Common myeloid progenitor, CD34-positive (primary cell): ENCODE data around the gene MRTFA.

Source experiments
- CTCF ChIA-PET: fragments of 350-600 bp; sonication (Branson Sonifier 250); formaldehyde crosslinking; loops from one replicate; lab custom pipeline; 2021; ENCODE audit warnings: antibody characterized with exemption; lab: Charles Lee
- POLR2A ChIA-PET: fragments of 350-600 bp; sonication (Branson Sonifier 250); formaldehyde crosslinking; loops from one replicate; lab custom pipeline; 2021; ENCODE audit warnings: antibody characterized with exemption; lab: Charles Lee
- DNase-seq, 3 donors: peaks; one replicate each; pipeline versions ENCODE4 v3.0.0 to v3.0.0-alpha.2; 2013
- H3K27ac ChIP-seq, 2 experiments: 1 replicate in 1 of 2; 2 replicates in 1 of 2; pipeline ENCODE4 v1.7.0; 2013; ENCODE audit warnings: inconsistent platforms in 2 of 2, low read length in 2 of 2, mild to moderate bottlenecking in 2 of 2, low read depth in 1 of 2, moderate library complexity in 1 of 2; ENCODE audit not compliant: severe bottlenecking in 2 of 2, insufficient read depth in 1 of 2, poor library complexity in 1 of 2
- H3K27me3 ChIP-seq, 5 experiments: replicated peaks in 2 of 5; 1 replicate in 3 of 5; 2 replicates in 2 of 5; pipeline versions ENCODE4 v1.6.1 to v1.7.0; 2013; ENCODE audit warnings: low read length in 4 of 5, mild to moderate bottlenecking in 2 of 5, moderate library complexity in 2 of 5, inconsistent platforms in 1 of 5; ENCODE audit not compliant: insufficient read depth in 5 of 5, control insufficient read depth in 4 of 5
- H3K36me3 ChIP-seq, 4 experiments: 1 replicate in 2 of 4; 2 replicates in 2 of 4; pipeline versions ENCODE4 v1.6.1 to v1.7.0; 2013; ENCODE audit warnings: low read length in 3 of 4, control low read depth in 1 of 4, mild to moderate bottlenecking in 1 of 4; ENCODE audit not compliant: control insufficient read depth in 4 of 4, insufficient read depth in 4 of 4
- H3K4me1 ChIP-seq, 4 experiments: 1 replicate in 3 of 4; 2 replicates in 1 of 4; pipeline versions ENCODE4 v1.6.1 to v1.7.1; 2013; ENCODE audit warnings: low read length in 3 of 4, mild to moderate bottlenecking in 3 of 4, control low read depth in 1 of 4, inconsistent platforms in 1 of 4, moderate library complexity in 1 of 4; ENCODE audit not compliant: control insufficient read depth in 4 of 4, insufficient read depth in 4 of 4; ENCODE audit errors: control extremely low read depth in 1 of 4
- H3K4me3 ChIP-seq, 7 experiments: 1 replicate in 4 of 7; 2 replicates in 3 of 7; pipeline versions ENCODE4 v1.5.1 to v1.7.0; 2013; ENCODE audit warnings: mild to moderate bottlenecking in 7 of 7, low read length in 6 of 7, moderate library complexity in 6 of 7, inconsistent platforms in 2 of 7, low read depth in 2 of 7, control low read depth in 1 of 7; ENCODE audit not compliant: insufficient read depth in 4 of 7, control insufficient read depth in 1 of 7; ENCODE audit errors: extremely low read depth in 1 of 7
- H3K9me3 ChIP-seq, 5 experiments: 1 replicate in 4 of 5; 2 replicates in 1 of 5; pipeline versions ENCODE4 v1.6.1 to v1.7.1; 2013; ENCODE audit warnings: low read length in 4 of 5, mild to moderate bottlenecking in 2 of 5, inconsistent platforms in 1 of 5, low read depth in 1 of 5, moderate library complexity in 1 of 5; ENCODE audit not compliant: control insufficient read depth in 4 of 5, insufficient read depth in 2 of 5; ENCODE audit errors: control extremely low read depth in 1 of 5
- WGBS: methylation state at CpG from one replicate; pipeline ENCODE4 v1.1.5; 2013; ENCODE audit not compliant: insufficient coverage; 5-methylcytosine and 5-hydroxymethylcytosine counted together

The MRTFA gene

DNA sequence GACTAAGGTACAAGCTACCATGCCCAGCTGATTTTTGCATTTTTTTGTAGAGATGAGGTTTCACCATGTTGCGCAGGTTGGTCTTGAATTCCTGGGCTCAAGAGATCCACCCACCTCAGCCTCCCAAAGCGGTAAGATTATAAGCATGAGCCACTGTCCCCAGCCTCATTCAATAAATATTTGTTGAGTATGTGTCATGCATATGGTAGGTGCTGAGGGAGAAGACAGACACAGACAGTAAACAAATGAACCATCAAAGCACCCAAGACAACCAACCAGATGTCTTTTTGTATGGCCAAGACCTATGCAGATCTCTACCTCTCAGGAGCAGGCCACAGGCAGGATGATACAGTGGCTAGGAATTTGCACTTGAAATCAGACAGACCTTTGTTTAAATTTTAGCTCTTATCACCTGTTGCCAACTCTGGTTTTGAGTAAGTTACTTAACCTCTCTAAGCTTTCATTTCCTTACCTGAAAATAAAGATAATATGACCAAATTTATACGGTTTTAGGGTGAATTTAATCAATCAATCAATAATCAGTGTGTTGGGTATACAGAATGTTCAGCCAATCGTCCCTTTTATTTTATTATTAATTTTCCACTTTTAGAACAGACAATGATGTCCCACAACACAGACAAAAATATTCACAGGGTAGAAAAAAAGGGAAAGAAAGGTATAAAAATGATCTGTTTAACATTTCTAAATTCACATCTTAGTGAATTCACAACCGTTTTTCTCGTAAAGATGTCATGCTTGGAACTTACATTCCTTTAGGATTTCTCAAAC, 137.9 kb downstream of the MRTFA start:
- no peaks in the 10 kb centered on the region for H3K36me3 ChIP-seq
- H3K4me3 ChIP-seq, result no peak overlapping the region
- 100% methylated on average over 2 of the region's 6 CpGs for WGBS
- H3K9me3 ChIP-seq, result no peaks in the 10 kb centered on the region
- no peak for DNase-seq
- POLR2A ChIA-PET, result no interaction called here
- CTCF ChIA-PET, result interaction anchor here (1.4 kb wide), 1 partner anchor 10 kb away, joined by 4 read pairs; no protein-coding TSS in a partner anchor
- H3K4me1 ChIP-seq, result peaks cover 0 to 6% (median 1%) of the 10 kb centered on the region in 4 experiments
- H3K27me3 ChIP-seq, result no peaks in the 10 kb centered on the region
- H3K27ac ChIP-seq, result no peak overlapping the region

DNA sequence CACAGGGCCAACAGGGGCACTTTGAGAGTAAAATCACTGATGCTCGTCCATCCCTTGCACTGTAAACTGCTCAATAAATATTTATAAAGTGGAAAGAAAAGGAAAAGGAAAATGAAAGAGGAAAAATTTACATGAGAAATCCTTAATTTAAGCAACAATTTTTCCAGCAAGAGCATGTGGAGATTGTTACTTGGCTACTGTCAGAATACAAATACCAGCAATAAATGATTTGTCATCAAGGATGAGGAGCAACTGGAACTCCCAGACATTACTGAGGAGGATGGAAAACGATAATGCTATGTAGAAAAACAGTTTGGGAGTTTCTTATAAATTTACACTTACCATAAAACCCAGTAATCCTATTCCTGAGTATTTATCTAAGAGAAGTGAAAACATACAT, 143.1 kb downstream of the MRTFA start:
- CTCF ChIA-PET, result interaction anchor here (0.6 to 3.9 kb wide), 5 partner anchors 13 to 429 kb away, joined by 3 to 21 read pairs (median 3); no protein-coding TSS in a partner anchor
- H3K27me3 ChIP-seq, result no peaks in the 10 kb centered on the region
- H3K4me1 ChIP-seq, result peaks cover 11 to 27% (median 26%) of the 10 kb centered on the region in 4 experiments
- no CpG with 5 or more reads among the region's 2 CpGs for WGBS
- H3K9me3 ChIP-seq, result no peaks in the 10 kb centered on the region
- H3K4me3 ChIP-seq, result no peak overlapping the region
- POLR2A ChIA-PET, result no interaction called here
- no peak for DNase-seq
- no peaks in the 10 kb centered on the region for H3K36me3 ChIP-seq
- H3K27ac ChIP-seq, result peak overlapping the region; percentile 65 to 87

DNA sequence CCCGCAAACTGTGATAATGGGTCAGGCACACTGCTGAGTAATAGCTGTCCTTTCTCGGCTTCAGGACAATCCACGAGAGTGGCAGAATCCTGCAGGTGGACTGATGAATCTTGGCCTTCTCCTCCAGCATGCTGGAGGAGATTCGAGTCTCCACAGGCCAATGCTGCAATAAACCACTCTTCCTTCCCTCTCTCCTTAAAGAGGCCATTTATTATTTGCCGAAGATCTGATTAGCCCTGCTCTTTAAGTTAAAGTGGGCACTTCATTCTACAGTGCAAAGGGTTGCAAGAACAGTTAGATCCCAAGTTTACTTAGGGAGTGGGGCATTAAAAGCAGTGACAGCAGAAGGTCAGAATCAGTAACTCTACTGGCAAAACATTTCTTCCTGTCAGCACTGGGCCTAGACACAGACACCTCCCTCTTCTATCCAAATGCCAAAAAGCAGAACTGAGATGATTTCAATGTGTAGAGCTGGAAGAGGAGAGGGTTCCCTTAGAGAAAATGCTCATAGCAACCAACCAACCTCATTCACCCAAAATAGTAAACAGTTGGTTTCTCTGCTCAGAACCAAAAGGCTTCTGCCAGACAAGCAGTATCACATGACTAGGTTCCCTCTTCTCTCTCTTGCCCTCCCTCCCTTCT, 144.4 kb downstream of the MRTFA start:
- 48% methylated on average over 4 of the region's 5 CpGs for WGBS
- Histone ChIP-seq H3K9me3 (no peaks in the 10 kb centered on the region), H3K4me3 (peak overlapping the region in 3 of 7 experiments; percentile 0 to 35 (median 22)), H3K36me3 (no peaks in the 10 kb centered on the region), H3K27ac (peak overlapping the region; percentile 65 to 87), H3K4me1 (peaks cover 14 to 27% (median 26%) of the 10 kb centered on the region in 4 experiments), H3K27me3 (no peaks in the 10 kb centered on the region)
- POLR2A ChIA-PET, result interaction anchor here (0.6 to 0.8 kb wide), 2 partner anchors 146 to 663 kb away, joined by 3 to 7 read pairs; no protein-coding TSS in a partner anchor
- DNase-seq, result peak; percentile 85 to 97 (median 95)
- CTCF ChIA-PET, result interaction anchor here (0.8 to 3.9 kb wide), 11 partner anchors 13 to 153 kb away, joined by 3 to 21 read pairs (median 3); no protein-coding TSS in a partner anchor

DNA sequence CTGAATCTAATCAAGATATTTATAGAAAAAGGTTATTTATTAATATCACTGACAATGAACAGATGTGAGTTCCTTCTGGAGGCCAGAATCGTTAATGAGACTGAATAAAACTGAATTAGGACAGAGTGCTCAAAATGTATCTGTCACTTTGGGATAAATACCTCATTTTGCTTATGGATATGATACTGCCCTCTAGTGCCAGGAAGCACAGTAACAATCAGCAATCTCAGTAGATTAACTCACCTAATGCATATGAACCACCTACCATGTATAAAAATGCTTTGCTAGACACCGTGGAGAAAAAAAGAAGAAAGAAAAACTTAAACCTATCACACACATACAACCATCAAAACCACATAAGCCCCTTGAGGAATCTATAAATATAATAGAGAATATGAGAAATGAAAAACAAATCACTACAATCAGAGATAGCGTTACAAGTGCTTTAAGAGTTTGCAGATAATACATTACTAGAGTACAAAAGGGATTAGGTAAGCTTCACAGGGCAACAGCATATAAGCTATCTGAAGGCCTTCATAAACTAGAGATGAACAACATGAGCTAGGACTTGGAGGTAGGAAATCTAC, 148.8 kb downstream of the MRTFA start:
- Histone ChIP-seq H3K9me3 (no peaks in the 10 kb centered on the region), H3K36me3 (no peaks in the 10 kb centered on the region), H3K27ac (no peak overlapping the region), H3K27me3 (no peaks in the 10 kb centered on the region), H3K4me1 (peaks cover 20 to 29% (median 23%) of the 10 kb centered on the region in 4 experiments), H3K4me3 (no peak overlapping the region)
- POLR2A ChIA-PET, result no interaction called here
- no CpG with 5 or more reads among the region's 3 CpGs for WGBS
- CTCF ChIA-PET, result interaction anchor here (0.6 to 9.0 kb wide), 20 partner anchors 8 to 163 kb away, joined by 3 to 95 read pairs (median 4); no protein-coding TSS in a partner anchor
- DNase-seq, result peak; percentile 30 to 61 (median 61)

DNA sequence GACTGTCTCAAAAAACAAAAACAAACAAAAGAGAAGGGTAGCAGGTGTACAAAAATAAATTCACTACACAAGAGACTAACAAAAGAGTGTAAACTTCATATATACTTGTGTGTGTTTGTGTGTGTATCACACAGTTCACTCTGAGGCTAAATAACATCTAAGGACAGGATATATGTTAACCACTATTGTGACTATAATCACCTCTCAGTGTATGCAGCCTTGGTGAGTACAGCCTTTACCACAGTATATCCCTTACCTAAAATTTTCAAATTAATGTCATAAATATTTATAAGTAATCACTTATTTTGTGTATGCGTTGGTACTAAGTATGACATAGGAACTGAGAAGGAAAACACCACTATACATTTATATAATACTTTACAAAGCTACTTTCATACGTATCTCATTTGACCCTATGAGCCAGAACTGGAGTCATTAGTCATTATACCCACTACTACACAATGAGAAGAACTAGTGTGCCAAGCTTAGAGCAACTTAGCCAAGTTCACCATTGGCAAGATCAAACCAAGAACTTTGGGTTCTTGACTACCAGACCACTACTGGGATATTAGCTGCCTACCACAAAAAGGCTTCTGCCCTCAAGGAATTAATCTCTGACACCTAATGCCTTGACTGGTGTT, 149.4 kb downstream of the MRTFA start:
- Histone ChIP-seq H3K27me3 (no peaks in the 10 kb centered on the region), H3K4me3 (no peak overlapping the region), H3K9me3 (no peaks in the 10 kb centered on the region), H3K36me3 (no peaks in the 10 kb centered on the region), H3K27ac (no peak overlapping the region), H3K4me1 (peaks cover 15 to 23% (median 18%) of the 10 kb centered on the region in 4 experiments)
- DNase-seq, result no peak
- 86% methylated on average over 1 of the region's 2 CpGs for WGBS
- ChIA-PET POLR2A (no interaction called here), CTCF (interaction anchor here (0.6 to 9.0 kb wide), 15 partner anchors 11 to 159 kb away, joined by 3 to 95 read pairs (median 4); no protein-coding TSS in a partner anchor)

DNA sequence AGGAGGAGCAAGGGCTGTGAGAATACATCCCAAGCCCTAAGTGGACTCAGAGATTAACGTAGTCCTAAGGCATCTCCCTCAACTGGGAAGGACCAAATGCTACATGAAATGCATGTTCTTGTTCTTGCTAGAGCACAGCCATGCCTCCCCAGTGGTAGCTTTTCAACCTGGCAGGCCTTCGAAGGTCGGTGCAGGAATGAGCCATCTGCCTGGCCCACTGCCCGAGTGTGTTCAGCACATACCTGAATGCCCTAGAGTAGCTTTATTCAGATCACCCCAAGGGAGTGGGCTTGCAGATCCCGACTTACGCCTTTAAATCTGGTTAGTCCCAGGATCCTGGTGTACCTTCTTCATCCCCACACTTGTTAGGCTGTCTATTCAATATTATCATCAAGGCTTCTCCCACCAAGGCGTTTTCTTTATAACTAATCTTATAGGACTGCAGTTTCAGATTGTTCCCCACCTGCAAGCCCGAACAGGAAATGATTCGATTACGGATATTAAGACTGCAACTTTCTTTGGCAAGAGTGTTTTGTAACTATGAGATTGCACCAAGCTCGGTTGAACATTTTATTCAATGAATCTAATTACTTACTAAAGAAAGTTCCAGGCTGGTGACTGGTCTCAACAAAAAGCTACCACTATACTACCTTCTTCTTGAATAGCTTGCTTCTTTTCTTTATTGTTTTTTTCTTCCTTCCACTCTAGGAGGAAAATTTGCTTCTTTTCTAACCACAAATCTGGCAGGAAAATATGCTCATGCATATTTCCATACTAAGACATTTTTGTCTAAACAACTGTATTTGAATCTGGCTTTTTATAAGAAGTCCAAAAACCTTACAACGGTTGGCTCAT, 150.5 kb downstream of the MRTFA start:
- H3K4me3 ChIP-seq, result no peak overlapping the region
- peaks cover 6 to 13% (median 8%) of the 10 kb centered on the region in 4 experiments for H3K4me1 ChIP-seq
- H3K36me3 ChIP-seq, result no peaks in the 10 kb centered on the region
- WGBS, result 90% methylated on average over 8 of the region's 12 CpGs
- DNase-seq, result no peak
- H3K9me3 ChIP-seq, result no peaks in the 10 kb centered on the region
- ChIA-PET POLR2A (no interaction called here), CTCF (interaction anchor here (1.1 to 9.0 kb wide), 9 partner anchors 10 to 160 kb away, joined by 3 to 95 read pairs (median 7); no protein-coding TSS in a partner anchor)
- no peaks in the 10 kb centered on the region for H3K27me3 ChIP-seq
- no peak overlapping the region for H3K27ac ChIP-seq
